GM12878 (cell line): ENCODE data around the gene ATP2C2. TPM values are rescaled to one million over a fixed set of nuclear protein-coding genes. Genes with fewer than 3 reads are reported as not detected.

Experiments
- ATAC-seq: fragments of 200-7000 bp; cut with Tn5 transposase; 3 replicates; pipeline ENCODE4 v1.9.1; 2020; ENCODE audit warnings: mild to moderate bottlenecking, moderate library complexity
- BruUV-seq: library from RNA; stranded (reverse); fragments of 400-500 nt; replicated peaks from 2 replicates; lab custom pipeline; 2021; lab: Mats Ljungman, UMichigan
- CTCF ChIA-PET: fragments of 300-600 bp; sonication (Branson Sonifier 250); formaldehyde crosslinking; extraction: SDS; loops from one replicate; lab custom pipeline; 2021; ENCODE audit warnings: inconsistent platforms; lab: Yijun Ruan, JAX
- POLR2A ChIA-PET: fragments of 350-600 bp; formaldehyde crosslinking; extraction: SDS; loops from one replicate; lab custom pipeline; 2021; ENCODE audit warnings: inconsistent platforms; lab: Charles Lee
- RAD21 ChIA-PET: fragments of 300-600 bp; sonication (Branson Sonifier 250); formaldehyde crosslinking; loops from one replicate; lab custom pipeline; 2023; ENCODE audit warnings: antibody characterized with exemption; ENCODE audit not compliant: unreplicated experiment; lab: Charles Lee
- SMC1A ChIA-PET: fragments of 300-600 bp; sonication (Branson Sonifier 250); formaldehyde crosslinking; loops from one replicate; lab custom pipeline; 2023; ENCODE audit not compliant: unreplicated experiment, uncharacterized antibody; lab: Charles Lee
- DNase-seq: peaks from one replicate; pipeline ENCODE4 v3.0.0-alpha.2; 2011; ENCODE audit warnings: low read depth, low spot score
- FAIRE-seq: peaks from 3 replicates; lab custom pipeline; 2011; peaks lifted over from hg19 to GRCh38; lab: Jason Lieb, UNC
- H2AFZ ChIP-seq: 2 replicates; pipeline ENCODE4 v1.6.0; 2011; ENCODE audit warnings: low read depth, low read length, control low read depth; ENCODE audit not compliant: control insufficient read depth
- H3K27ac ChIP-seq: 2 replicates; pipeline ENCODE4 v1.5.1; 2011; ENCODE audit warnings: control low read depth; ENCODE audit not compliant: control insufficient read depth, insufficient read depth
- H3K27me3 ChIP-seq, 2 experiments: replicated peaks in 1 of 2; 2 replicates each; pipeline versions ENCODE4 v1.6.0 to v1.6.1; 2011; ENCODE audit warnings: low read length in 1 of 2; ENCODE audit not compliant: control insufficient read depth in 2 of 2, insufficient read depth in 2 of 2
- H3K36me3 ChIP-seq, 2 experiments: 2 replicates each; pipeline ENCODE4 v1.5.1; 2011; ENCODE audit warnings: low read length in 1 of 2; ENCODE audit not compliant: control insufficient read depth in 2 of 2, insufficient read depth in 2 of 2
- H3K4me1 ChIP-seq: 2 replicates; pipeline ENCODE4 v1.6.1; 2011; ENCODE audit warnings: mild to moderate bottlenecking, low read length, moderate library complexity, mixed read lengths; ENCODE audit not compliant: control insufficient read depth, insufficient read depth
- H3K4me2 ChIP-seq: 2 replicates; pipeline ENCODE4 v1.6.0; 2011; ENCODE audit warnings: control low read depth; ENCODE audit not compliant: control insufficient read depth, insufficient read depth
- H3K4me3 ChIP-seq: fragments of 200-600 bp; sonication (generic); 2 replicates; pipeline ENCODE4 v1.5.1; 2016
- H3K79me2 ChIP-seq: 2 replicates; pipeline ENCODE4 v1.6.0; 2011; ENCODE audit warnings: low read length; ENCODE audit not compliant: control insufficient read depth, insufficient read depth
- H3K9ac ChIP-seq: 2 replicates; pipeline ENCODE4 v1.8.0; 2011; ENCODE audit warnings: low read length, control low read depth, mixed read lengths; ENCODE audit not compliant: control insufficient read depth, insufficient read depth
- H3K9me3 ChIP-seq: replicated peaks from 3 replicates; pipeline ENCODE4 v1.5.1; 2011; ENCODE audit warnings: mild to moderate bottlenecking, low read length; ENCODE audit not compliant: control insufficient read depth, insufficient read depth
- H4K20me1 ChIP-seq: 2 replicates; pipeline ENCODE4 v1.6.0; 2011; ENCODE audit not compliant: control insufficient read depth, insufficient read depth
- PRDM15 ChIP-seq: fragments of 450-650 bp; formaldehyde crosslinking; IDR thresholded peaks from 2 replicates; pipeline ENCODE4 v1.4.0; 2020; ENCODE audit warnings: mild to moderate bottlenecking, moderate library complexity
- ZSCAN29 ChIP-seq: fragments of 450-650 bp; IDR thresholded peaks from 2 replicates; pipeline ENCODE4 v1.6.1; 2017; ENCODE audit warnings: mild to moderate bottlenecking, moderate library complexity
- WGBS: methylation state at CpG from one replicate; pipeline ENCODE4 v1.1.6; 2016; ENCODE audit warnings: low lambda C conversion rate; ENCODE audit not compliant: insufficient replicate concordance, insufficient coverage; ENCODE audit errors: missing lambda C conversion rate; 5-methylcytosine and 5-hydroxymethylcytosine counted together
- in situ Hi-C: fragments of 300-500 bp; cut with MboI; formaldehyde crosslinking; loops from 9 replicates; pipeline ENCODE4 v1.14.3; 2018; ENCODE audit warnings: mixed read lengths
- intact Hi-C: fragments of 100-400 bp; cut with micrococcal nuclease; formaldehyde crosslinking; loops from one replicate; pipeline ENCODE4 v1.14.2; 2022; ENCODE audit not compliant: unreplicated experiment
- polyA plus RNA-seq, 11 experiments: library from polyadenylated mRNA; depleted of rRNA in 4 of 11; unstranded in 6 of 11; stranded (reverse) in 5 of 11; fragments of >200 nt; fragmentation: Nextera tagmentation in 4 of 11; fragmentation: Illumina TruSeq in 1 of 11; extraction: Ambion mirVana in 4 of 11; extraction: Trizol in 1 of 11; gene quantifications; 1 replicate in 1 of 11; 2 replicates in 10 of 11; pipeline versions ENCODE4 v1.2.1 to v1.2.3, GENCODE V29; 2011 to 2016; ENCODE audit warnings: inconsistent platforms in 2 of 11, missing spikeins in 2 of 11, low read depth in 1 of 11
- total RNA-seq, 4 experiments: library from RNA; depleted of rRNA in 3 of 4; stranded (reverse); fragments of >200 nt in 3 of 4; fragmentation: Illumina TruSeq in 1 of 4; extraction: Trizol in 1 of 4; gene quantifications; 2 replicates each; pipeline versions ENCODE4 v1.2.1 to v1.2.3, GENCODE V29; 2013 to 2021

The ATP2C2 gene
- total and polyA plus RNA-seq, 10 of the 15 experiments (the other 5 are each of a cell fraction or from before 2014, with no cell fraction given): 0.05 to 0.19 TPM; not detected in 8

- in situ Hi-C loops: no loop called here
- intact Hi-C loops: no loop called here
- FAIRE-seq: no peak
- 68% methylated on average over 9 of the region's 9 CpGs for WGBS
- ATAC-seq: no peak
- Histone ChIP-seq H3K4me3 (no peak overlapping the region), H2AFZ (no peak overlapping the region), H3K9me3 (no peaks in the 10 kb centered on the region; the same call in 2 of the 3 replicates), H3K9ac (no peak overlapping the region), H3K36me3 (no peaks in the 10 kb centered on the region), H3K4me1 (no peaks in the 10 kb centered on the region), H3K27ac (no peak overlapping the region), H4K20me1 (no peaks in the 10 kb centered on the region), H3K27me3 (no peaks in the 10 kb centered on the region), H3K4me2 (no peak overlapping the region), H3K79me2 (no peaks in the 10 kb centered on the region)
- ChIA-PET RAD21 (no interaction called here), CTCF (no interaction called here), SMC1A (no interaction called here), POLR2A (no interaction called here)
- TF ChIP-seq ZSCAN29 (no peak), PRDM15 (CRISPR knock-in tag) (no peak)
- no TSS peak for BruUV-seq
- no peak for DNase-seq
Observed at GRCh38 chr16:84455031-84455430, 86.7 kb downstream of the ATP2C2 start.
